ENCODE data around the gene RAB29. TPM values are rescaled to one million over a fixed set of nuclear protein-coding genes. Genes with fewer than 3 reads are reported as not detected.
"Not testable (repeated sequence)": the region's sequence is repeated elsewhere in the genome, so short reads cannot be mapped to it uniquely, and the experiment has no call there.

The RAB29 gene
- total RNA-seq, 2 experiments from 2014 or later, result 51.7 to 54.6 TPM

GRCh38 chr1:205726619-205727125, 48.6 kb downstream of the RAB29 start:
- Mint-ChIP-seq H3K9me3 (no peaks in the 10 kb centered on the region), H3K27me3 (no peaks in the 10 kb centered on the region), H3K4me1 (peaks cover 15% of the 10 kb centered on the region), H3K27ac (no peak overlapping the region), H3K4me3 (no peak overlapping the region), H3K36me3 (ENCODE audit: low read depth) (peaks cover 56% of the 10 kb centered on the region)
- ChIA-PET CTCF (no interaction called here), POLR2A (no interaction called here)
- DNase-seq, result no peak

GRCh38 chr1:205725514-205725913, 49.8 kb downstream of the RAB29 start:
- no peak overlapping the region for H3K4me3 Mint-ChIP-seq

GRCh38 chr1:205720740-205721139, 54.5 kb downstream of the RAB29 start:
- H3K27me3 Mint-ChIP-seq, POLR2A ChIA-PET, H3K27ac Mint-ChIP-seq, DNase-seq, H3K4me3 Mint-ChIP-seq, H3K9me3 Mint-ChIP-seq: not testable (repeated sequence)
- Mint-ChIP-seq H3K36me3 (ENCODE audit: low read depth) (peaks cover 73% of the 10 kb centered on the region), H3K4me1 (peaks cover 24% of the 10 kb centered on the region)
- CTCF ChIA-PET, result interaction anchor here (1.8 kb wide), 1 partner anchor 26 kb away, joined by 7 read pairs; no protein-coding TSS in a partner anchor

More at GRCh38 chr1:205725514-205725913, 49.8 kb downstream of the RAB29 start:
- POLR2A ChIA-PET, result no interaction called here
- no peak for DNase-seq
- Mint-ChIP-seq H3K36me3 (ENCODE audit: low read depth) (peaks cover 58% of the 10 kb centered on the region), H3K9me3 (no peaks in the 10 kb centered on the region), H3K27me3 (no peaks in the 10 kb centered on the region), H3K27ac (no peak overlapping the region), H3K4me1 (peaks cover 12% of the 10 kb centered on the region)
- CTCF ChIA-PET, result interaction anchor here (1.2 to 1.3 kb wide), 2 partner anchors 10 to 16 kb away, joined by 3 read pairs; no protein-coding TSS in a partner anchor

GRCh38 chr1:205719762-205720161, 55.5 kb downstream of the RAB29 start:
- CTCF ChIA-PET, result no interaction called here
- Mint-ChIP-seq H3K27me3 (no peaks in the 10 kb centered on the region), H3K36me3 (ENCODE audit: low read depth) (peaks cover 72% of the 10 kb centered on the region), H3K4me3 (no peak overlapping the region), H3K9me3 (no peaks in the 10 kb centered on the region), H3K4me1 (peaks cover 22% of the 10 kb centered on the region), H3K27ac (peak overlapping the region; percentile 1)
- POLR2A ChIA-PET, result no interaction called here
- no peak for DNase-seq

GRCh38 chr1:205719015-205719414, 56.3 kb downstream of the RAB29 start:
- DNase-seq, result no peak
- H3K27ac Mint-ChIP-seq, result no peak overlapping the region
- ChIA-PET CTCF (no interaction called here), POLR2A (no interaction called here)
- H3K9me3 Mint-ChIP-seq, result no peaks in the 10 kb centered on the region
- H3K36me3 Mint-ChIP-seq (ENCODE audit: low read depth), result peaks cover 74% of the 10 kb centered on the region
- H3K4me3 Mint-ChIP-seq, result no peak overlapping the region
- H3K27me3 Mint-ChIP-seq, result no peaks in the 10 kb centered on the region
- peaks cover 22% of the 10 kb centered on the region for H3K4me1 Mint-ChIP-seq

Other genes with a start within 250 kb of the RAB29 start
- gene ELK4, start 143.5 kb downstream of the RAB29 start, total RNA-seq, result 100 to 1,000 TPM in 1 of 2 experiments, 10 to 100 TPM in 1; 99.4 to 103 TPM
- gene SLC45A3, start 95.0 kb downstream of the RAB29 start, total RNA-seq, result under 1 TPM in 1 of 2 experiments, not detected in 1; 0.08 TPM
- gene NUCKS1, start 25.3 kb downstream of the RAB29 start, total RNA-seq, result 100 to 1,000 TPM; 218 TPM
- 10 to 100 TPM; 10.8 to 12.2 TPM for gene SLC41A1, start 37.7 kb upstream of the RAB29 start, total RNA-seq
- gene PM20D1, start 74.7 kb upstream of the RAB29 start, total RNA-seq, result 1 to 10 TPM in 1 of 2 experiments, under 1 TPM in 1; 0.94 to 1.0 TPM
- not detected for gene SLC26A9, start 168.0 kb upstream of the RAB29 start, total RNA-seq
- gene RAB7B, start 227.9 kb upstream of the RAB29 start, total RNA-seq, result not detected
- gene CTSE, start 248.4 kb upstream of the RAB29 start, total RNA-seq, result not detected